GM19023 (cell line): ENCODE data around the gene CHCHD6.

Experiments used
- ATAC-seq: cut with Tn5 transposase; IDR thresholded peaks from one replicate; pipeline ENCODE4 v1.9.1; 2021; ENCODE audit warnings: mild to moderate bottlenecking, moderate library complexity; ENCODE audit not compliant: unreplicated experiment

CHCHD6 gene

GRCh38 chr3:126955004-126955790, 251.2 kb downstream of the CHCHD6 start:
- peak; percentile 70 for ATAC-seq

GRCh38 chr3:126956361-126956760, 252.3 kb downstream of the CHCHD6 start:
- ATAC-seq, result no peak

GRCh38 chr3:126956866-126957650, 253.0 kb downstream of the CHCHD6 start:
- ATAC-seq, result no peak

DNA sequence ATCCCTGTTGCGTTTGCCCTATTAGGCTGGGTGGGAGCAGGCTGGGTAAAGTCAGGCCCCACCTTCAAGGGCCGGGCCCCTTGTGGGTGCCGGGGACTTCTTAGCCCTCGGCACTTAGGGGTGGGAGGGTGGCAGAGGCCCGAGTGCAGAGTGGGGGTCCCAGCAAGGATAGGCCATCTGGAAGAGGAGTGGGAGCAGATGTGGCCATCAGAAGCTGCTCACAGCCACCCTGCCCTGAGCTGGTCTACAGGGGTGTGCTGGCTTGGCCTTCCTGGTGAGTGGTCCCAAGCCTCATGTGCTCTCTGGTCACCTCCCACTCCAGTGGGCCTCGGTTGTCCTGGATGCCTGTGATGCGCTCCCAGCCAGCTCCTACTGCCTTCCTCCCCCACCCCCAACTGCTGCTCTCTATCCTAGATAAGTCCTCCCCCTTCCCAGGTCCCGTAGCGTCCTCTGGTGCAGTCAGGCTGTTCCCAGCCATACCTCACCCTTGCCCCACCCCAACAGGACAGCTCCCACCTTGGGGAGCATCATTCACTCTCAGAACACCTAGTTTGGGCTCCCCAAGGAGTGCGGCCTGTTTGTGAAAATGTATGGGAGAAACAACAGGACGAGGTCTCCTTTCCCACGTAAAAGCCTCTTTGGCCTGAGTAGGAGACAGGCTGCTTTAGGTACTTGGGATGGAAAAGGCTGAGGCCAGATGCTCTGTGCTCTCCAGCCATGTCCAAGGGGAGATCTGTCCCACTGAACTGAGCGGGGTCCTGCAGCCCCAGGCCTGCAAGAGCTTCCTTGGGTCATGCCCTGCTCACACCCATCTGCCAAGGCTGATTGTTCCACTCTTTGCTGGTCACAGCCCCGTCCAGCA, 254.0 kb downstream of the CHCHD6 start:
- ATAC-seq, result no peak

DNA sequence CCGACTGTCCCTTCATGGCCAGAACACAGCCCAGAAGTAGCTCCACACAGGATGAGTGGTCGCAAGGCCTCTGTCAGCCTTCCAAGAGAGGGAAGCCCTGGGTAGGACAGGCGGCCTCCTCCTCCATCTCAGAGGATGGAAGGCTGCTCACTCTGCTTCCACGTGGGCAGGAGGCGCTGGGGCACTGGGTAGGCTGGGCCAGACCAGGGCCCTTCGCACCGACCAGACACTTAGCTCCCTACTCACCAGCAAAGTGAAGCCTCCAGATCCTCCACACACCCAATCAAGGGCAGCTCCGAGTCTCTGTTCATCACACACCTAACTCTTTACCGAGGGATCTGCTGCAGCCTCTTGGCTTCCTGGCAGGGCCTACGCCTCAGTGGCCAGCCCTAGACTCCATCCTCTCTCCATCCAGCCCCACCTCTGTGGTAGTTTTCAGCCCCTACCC, 254.6 kb downstream of the CHCHD6 start:
- ATAC-seq, result no peak

- ATAC-seq, result no peak
Observed at GRCh38 chr3:126959136-126959920, 255.3 kb downstream of the CHCHD6 start.

DNA sequence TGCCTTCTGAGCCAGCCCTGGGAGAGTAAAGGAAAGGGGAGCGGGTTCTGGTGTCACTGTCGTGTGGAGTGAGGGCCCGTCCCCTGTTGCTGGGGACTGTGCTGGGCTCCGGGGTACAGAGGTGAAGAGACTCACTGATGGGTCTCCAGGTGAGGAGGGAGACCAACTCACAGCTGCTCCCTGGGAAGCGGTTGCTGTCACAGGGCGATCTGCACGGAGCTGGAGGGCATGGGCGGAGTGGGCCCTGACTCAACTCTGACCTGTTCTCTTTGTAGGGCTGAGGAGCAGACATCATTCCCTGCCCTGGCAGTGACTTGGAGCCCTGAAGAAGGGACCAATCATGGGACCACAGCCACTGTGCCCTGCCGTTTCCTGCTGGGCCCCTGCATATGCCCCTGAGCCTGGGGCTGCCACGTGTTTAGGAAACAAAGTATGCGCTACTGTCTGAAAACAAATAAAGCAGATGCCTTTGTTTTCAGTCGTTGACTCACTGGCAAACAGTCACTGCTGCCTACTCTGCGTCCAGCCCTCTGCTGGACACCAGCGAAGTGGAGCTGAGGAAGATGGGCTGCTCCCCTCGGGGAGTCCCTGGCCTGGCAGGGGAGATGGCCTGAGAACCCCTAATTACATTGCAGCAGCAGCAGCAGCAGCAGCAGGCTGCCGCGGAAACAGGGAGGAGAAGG, 256.0 kb downstream of the CHCHD6 start:
- no peak for ATAC-seq

DNA sequence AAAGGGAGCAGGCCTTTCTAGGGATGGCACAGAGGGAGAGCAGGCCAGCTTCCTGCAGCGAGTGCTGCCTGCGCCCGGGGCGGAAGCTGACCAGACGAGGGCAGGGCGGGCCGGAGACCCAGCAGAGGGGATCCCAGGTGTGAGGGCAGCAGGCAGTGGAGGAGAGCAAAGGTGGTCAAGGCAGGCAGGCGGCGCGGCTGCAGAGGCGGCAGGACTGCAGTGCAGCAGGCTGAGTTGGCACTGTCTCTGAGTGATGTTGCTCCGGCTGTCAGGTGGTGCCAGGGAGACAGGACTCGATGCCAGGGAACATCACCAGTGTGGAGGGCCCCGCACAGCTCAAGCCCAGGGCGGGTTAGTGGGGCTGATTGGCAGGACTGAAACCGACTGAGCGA, 256.6 kb downstream of the CHCHD6 start:
- ATAC-seq, result no peak

- ATAC-seq, result no peak
Observed at GRCh38 chr3:126961191-126961790, 257.3 kb downstream of the CHCHD6 start.

- no peak for ATAC-seq
Observed at GRCh38 chr3:126961791-126962461, 257.9 kb downstream of the CHCHD6 start.

DNA sequence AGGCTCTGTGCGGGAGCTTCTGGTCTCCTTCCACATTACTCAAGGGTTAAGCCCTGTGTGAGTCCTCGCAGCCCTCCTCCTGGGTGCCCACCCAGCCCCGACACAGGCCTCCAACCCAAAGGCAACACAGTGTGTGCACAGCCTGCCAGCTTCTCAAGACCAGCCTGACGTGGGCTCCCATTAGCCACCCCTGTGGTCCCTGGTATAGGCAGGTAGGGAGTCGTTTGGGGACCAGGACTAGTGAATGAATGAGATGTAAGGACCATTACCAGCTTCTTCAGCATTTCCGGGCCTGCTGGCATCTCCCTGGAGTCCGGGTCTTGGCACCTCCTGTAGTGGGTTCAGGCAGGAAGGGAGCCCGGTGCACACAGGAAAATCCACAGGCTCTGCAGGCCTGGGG, 258.7 kb downstream of the CHCHD6 start:
- ATAC-seq, result no peak

GRCh38 chr3:126963261-126964190, 259.5 kb downstream of the CHCHD6 start:
- no peak for ATAC-seq

- ATAC-seq, result no peak
Observed at GRCh38 chr3:126964261-126964660, 260.2 kb downstream of the CHCHD6 start.

GRCh38 chr3:126964950-126965349, 260.9 kb downstream of the CHCHD6 start:
- ATAC-seq, result no peak

DNA sequence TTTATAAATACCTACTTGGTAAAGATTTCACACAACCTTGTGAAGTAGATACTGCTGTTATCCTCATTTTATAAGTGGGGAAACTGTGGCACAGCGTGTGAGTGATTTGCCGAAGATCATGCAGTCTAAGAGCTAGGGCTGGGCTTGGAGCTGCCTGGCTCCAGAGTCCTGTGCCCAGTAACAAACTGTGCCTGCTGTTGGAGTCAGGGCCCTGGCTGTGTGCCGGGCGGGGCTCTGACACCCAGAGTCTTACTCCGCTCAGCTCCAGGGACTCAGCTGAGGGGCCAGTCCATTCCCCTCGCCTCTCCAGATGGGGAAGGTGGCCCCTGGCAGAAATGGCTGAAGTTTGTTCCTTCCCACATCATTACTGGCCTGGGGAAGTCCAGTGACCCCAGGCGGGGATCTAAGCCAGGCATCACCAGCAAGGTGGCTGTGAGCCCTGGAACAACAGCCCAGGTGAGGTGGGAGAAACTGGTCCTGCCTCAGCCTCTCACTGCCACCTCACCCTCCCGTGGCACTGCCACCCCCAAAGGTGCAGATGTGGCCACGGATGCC, 261.6 kb downstream of the CHCHD6 start:
- no peak for ATAC-seq

GRCh38 chr3:126967386-126967785, 263.3 kb downstream of the CHCHD6 start:
- no peak for ATAC-seq
